IgD-negative memory B cell (primary cell): ENCODE results near the gene POMC. TPM values are rescaled to one million over a fixed set of nuclear protein-coding genes. Genes with fewer than 3 reads are reported as not detected.
A peak's percentile ranks its signal among the peaks of the same experiment; 100 is the strongest.

Experiments
- H3K27ac Mint-ChIP-seq, 3 donors: one replicate each; pipeline ENCODE4 v1.8.0; 2020 to 2022; ENCODE audit warnings: mild to moderate bottlenecking in 3 of 3, mixed read lengths in 3 of 3, moderate library complexity in 1 of 3
- H3K27me3 Mint-ChIP-seq: one replicate; pipeline ENCODE4 v1.8.0; 2021; ENCODE audit warnings: mixed read lengths
- H3K36me3 Mint-ChIP-seq: one replicate; pipeline ENCODE4 v1.8.0; 2020; ENCODE audit warnings: mild to moderate bottlenecking, mixed read lengths
- H3K4me1 Mint-ChIP-seq, 3 donors: one replicate each; pipeline ENCODE4 v1.8.0; 2020 to 2022; ENCODE audit warnings: mixed read lengths in 3 of 3, mild to moderate bottlenecking in 1 of 3
- H3K4me3 Mint-ChIP-seq, 4 donors: one replicate each; pipeline ENCODE4 v1.8.0; 2020 to 2022; ENCODE audit warnings: mild to moderate bottlenecking in 4 of 4, mixed read lengths in 4 of 4, moderate library complexity in 3 of 4
- H3K9me3 Mint-ChIP-seq, 3 donors: one replicate each; pipeline ENCODE4 v1.8.0; 2020 to 2021; ENCODE audit warnings: mixed read lengths in 3 of 3, mild to moderate bottlenecking in 1 of 3
- polyA plus RNA-seq: library from polyadenylated mRNA; unstranded; fragments of 300-500 nt; fragmentation: Illumina TruSeq; gene quantifications from one replicate; pipeline ENCODE4 v1.2.3, GENCODE V29; 2021

POMC gene
- polyA plus RNA-seq, 1 donor from 2014 or later, result 10.1 TPM

DNA sequence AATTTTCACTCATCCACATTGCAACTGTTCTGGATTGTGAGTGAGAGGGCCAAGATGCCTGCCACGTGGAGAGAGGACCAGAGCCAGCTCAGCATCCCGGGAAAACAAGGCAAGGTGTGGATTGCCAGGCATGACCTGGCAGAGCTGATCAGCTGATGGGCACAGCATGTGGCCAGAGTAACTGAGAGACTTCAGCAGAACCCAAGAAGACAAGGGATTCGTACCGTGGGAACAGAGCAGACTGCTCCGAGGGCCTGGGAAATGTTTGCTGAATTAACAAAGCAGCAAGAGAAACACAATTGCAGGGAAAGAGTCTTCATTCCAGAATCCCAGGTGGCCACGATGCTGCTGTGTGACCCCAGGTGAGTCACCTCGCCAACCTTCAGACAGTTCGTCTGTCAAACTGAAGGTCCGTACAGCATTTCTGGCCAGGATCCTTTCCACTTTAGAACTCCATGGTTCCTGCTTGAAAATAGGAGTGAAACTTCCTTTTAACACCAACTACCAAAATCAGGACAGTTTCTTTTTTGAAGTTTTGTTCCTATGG, 26.3 kb upstream of the POMC start:
- peaks cover 4% of the 10 kb centered on the region for H3K27me3 Mint-ChIP-seq
- no peak overlapping the region for H3K4me3 Mint-ChIP-seq
- H3K36me3 Mint-ChIP-seq, result no peaks in the 10 kb centered on the region
- H3K27ac Mint-ChIP-seq, result no peak overlapping the region
- peaks cover 4 to 6% (median 6%) of the 10 kb centered on the region in 3 donors for H3K4me1 Mint-ChIP-seq
- H3K9me3 Mint-ChIP-seq, result no peaks in the 10 kb centered on the region

DNA sequence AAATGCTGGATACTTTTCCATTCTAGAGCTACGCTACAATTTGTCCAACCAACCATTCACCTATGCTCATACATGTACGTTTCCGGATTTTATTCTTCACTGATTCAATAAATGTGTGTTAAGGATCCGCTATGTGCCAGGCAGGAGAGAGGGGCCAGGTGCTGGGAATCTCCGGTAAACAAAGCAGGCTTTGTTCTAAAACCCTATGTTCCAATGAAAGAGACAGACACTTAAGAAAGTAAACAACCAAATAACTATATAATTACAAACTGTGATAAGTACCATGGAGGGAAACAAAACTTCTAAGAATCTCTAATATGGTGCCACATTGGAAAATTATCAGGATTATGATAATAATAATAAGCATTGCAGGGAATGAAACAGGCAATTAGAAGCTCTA, 22.2 kb upstream of the POMC start:
- Mint-ChIP-seq H3K36me3 (no peaks in the 10 kb centered on the region), H3K27ac (no peak overlapping the region), H3K4me1 (peaks cover 0 to 6% (median 3%) of the 10 kb centered on the region in 3 donors), H3K9me3 (peaks cover 0 to 2% (median 0%) of the 10 kb centered on the region in 3 donors), H3K4me3 (no peak overlapping the region), H3K27me3 (peaks cover 3% of the 10 kb centered on the region)

DNA sequence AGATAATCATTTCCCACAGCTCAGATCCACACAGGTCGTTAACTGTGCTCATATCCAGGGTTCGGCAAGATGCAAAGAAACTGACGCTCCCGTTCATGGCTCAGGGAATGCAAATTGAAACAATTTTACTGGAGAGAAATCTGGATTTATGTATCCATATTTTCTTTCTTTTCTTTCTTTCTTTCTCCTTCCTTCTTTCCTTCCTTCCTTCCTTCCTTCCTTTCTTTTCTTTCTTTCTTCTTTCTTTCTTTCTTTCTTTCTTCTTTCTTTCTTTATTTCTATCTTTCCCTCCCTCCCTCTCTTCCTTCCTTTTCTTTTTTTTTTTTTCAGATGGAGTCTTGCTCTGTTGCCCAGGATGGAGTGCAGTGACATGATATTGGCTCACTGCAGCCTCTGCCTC, 20.0 kb upstream of the POMC start:
- no peaks in the 10 kb centered on the region for H3K36me3 Mint-ChIP-seq
- H3K27me3 Mint-ChIP-seq, result peaks cover 3% of the 10 kb centered on the region
- H3K4me3 Mint-ChIP-seq, result no peak overlapping the region
- H3K4me1 Mint-ChIP-seq, result peaks cover 0 to 6% (median 3%) of the 10 kb centered on the region in 3 donors
- H3K9me3 Mint-ChIP-seq, result peaks cover 0 to 2% (median 0%) of the 10 kb centered on the region in 3 donors
- no peak overlapping the region for H3K27ac Mint-ChIP-seq

DNA sequence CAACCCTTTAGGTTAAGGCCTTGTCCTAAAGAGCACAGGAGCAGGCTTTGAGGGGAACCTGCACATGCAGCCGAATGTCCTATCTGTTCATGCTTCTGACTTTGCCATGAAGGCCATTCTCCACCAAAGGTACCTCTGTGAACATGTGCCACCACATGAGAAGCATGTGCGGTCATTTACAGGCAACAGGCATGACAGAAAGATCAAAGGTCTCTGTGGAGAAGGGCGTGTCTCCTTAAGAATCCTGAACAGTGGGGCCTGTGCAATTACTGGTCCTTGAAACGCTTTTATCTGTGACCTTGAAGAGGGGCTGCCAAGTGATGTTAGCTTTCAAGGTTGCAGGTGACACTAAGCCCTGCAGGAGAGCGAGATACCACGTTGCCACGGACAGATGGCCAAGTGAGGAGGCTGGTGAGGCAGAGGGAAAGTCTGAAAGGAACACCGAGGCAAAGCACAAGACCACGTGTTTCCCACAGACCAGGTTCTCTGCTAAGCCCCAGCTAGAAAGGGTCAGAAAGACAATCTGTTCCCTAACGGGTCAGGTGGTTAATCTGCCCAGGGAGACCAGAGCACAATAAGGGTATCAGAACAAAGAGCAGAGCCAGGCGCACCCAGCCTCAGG, 19.5 kb upstream of the POMC start:
- Mint-ChIP-seq H3K9me3 (peaks cover 0 to 2% (median 0%) of the 10 kb centered on the region in 3 donors), H3K27me3 (peaks cover 3% of the 10 kb centered on the region), H3K36me3 (no peaks in the 10 kb centered on the region), H3K4me3 (no peak overlapping the region), H3K27ac (no peak overlapping the region), H3K4me1 (peaks cover 0 to 6% (median 3%) of the 10 kb centered on the region in 3 donors)

DNA sequence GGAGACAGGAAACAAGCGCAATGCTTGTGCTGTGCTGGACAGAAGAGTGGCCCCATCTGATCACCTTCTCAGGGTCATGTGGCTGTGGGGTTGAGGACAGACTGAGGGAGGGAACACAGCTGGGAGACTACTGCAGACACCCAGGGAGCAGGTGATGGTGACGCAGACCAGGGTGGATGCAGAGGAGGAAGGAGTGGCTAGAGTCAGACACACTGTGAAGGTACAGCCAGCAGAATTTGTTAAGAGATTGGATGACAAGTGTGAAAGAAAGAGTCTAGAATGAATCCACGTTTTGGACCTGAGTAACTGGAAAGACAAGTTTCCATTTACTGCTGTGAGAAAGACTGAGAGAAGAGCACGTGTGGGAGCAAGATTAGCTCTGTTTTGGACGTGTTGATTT, 15.9 kb upstream of the POMC start:
- no peaks in the 10 kb centered on the region for H3K4me1 Mint-ChIP-seq
- H3K9me3 Mint-ChIP-seq, result peaks cover 0 to 2% (median 0%) of the 10 kb centered on the region in 3 donors
- peak overlapping the region in 1 of 3 donors; percentile 64 for H3K27ac Mint-ChIP-seq

DNA sequence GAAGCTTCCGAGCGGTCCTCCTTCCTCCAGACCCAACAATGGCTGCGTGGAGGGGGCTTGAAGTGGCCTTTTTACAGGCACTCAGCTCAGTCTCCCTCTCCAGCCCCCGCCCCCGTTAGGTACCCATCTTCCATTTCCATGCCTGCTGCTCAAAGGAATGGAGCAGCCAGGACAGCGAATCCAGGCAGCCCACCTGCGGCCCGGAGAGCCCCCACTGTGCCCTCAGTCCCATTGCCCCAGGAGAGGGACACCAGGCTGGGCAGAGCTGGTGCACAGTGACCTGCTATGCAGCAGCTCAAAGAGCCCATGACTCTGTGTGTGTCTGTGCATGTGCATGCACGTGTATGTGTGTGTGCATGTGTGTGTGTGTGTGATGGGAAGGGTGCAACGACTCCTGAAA, 10.6 kb upstream of the POMC start:
- Mint-ChIP-seq H3K9me3 (no peaks in the 10 kb centered on the region), H3K4me3 (no peak overlapping the region), H3K36me3 (no peaks in the 10 kb centered on the region), H3K27ac (no peak overlapping the region), H3K4me1 (peaks cover 0 to 2% (median 1%) of the 10 kb centered on the region in 3 donors), H3K27me3 (peaks cover 11% of the 10 kb centered on the region)

More for the DNA sequence above, 15.9 kb upstream of the POMC start:
- no peaks in the 10 kb centered on the region for H3K36me3 Mint-ChIP-seq
- peaks cover 3% of the 10 kb centered on the region for H3K27me3 Mint-ChIP-seq
- H3K4me3 Mint-ChIP-seq, result no peak overlapping the region

DNA sequence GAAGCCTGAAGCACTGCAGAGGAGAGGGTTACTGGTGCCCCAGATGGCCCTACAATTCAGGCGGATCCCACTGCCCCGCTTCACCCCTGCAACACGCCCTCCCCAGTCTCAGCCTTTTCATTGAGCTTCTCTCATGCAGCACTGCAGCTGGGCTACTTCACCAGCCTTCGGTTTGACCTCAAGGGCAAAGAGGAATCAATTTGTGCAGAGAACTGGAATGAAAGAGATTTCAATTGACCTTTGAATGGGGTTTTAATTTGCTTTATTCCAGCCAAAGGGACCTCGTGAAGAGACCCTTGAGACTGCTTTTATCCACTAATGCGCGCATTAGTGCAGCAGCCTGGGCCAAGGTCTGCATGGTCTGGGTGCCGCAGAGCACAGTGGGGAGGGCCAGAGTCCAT, 8.8 kb upstream of the POMC start:
- Mint-ChIP-seq H3K9me3 (no peaks in the 10 kb centered on the region), H3K4me3 (peak overlapping the region in 1 of 4 donors; percentile 21), H3K36me3 (no peaks in the 10 kb centered on the region), H3K27me3 (peaks cover 18% of the 10 kb centered on the region), H3K4me1 (peaks cover 0 to 3% (median 2%) of the 10 kb centered on the region in 3 donors), H3K27ac (no peak overlapping the region)

DNA sequence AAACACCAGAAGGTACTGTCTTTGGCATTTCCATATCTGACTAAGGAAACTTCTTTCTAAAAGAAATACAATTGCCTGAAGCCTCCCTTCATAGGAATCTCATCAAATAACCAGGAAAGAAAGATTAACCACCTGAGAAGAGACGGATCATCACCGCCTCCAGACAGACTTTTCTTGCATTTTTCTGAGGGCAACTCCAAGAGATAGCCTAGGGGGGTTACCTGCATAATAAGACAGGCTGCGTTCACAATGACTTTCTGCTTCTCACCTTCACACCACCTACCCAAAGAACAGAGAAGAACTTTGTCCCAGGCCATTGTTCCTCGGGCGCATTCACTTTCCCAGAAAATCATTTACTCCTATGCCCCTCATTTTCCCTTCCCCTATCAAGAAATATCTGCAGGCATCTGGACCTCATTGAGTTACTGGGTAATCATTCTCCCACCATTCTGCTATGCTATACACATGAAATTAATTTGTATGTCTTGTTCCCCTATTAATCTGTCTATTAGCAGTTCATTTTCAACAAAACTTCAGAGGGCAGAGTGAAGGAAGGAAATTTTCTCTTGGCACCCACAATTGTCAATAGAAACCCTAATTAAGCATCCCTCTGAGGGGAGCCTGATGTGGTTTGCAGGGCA, 8.3 kb upstream of the POMC start:
- Mint-ChIP-seq H3K36me3 (no peaks in the 10 kb centered on the region), H3K27ac (no peak overlapping the region), H3K27me3 (peaks cover 18% of the 10 kb centered on the region), H3K4me1 (peaks cover 0 to 3% (median 2%) of the 10 kb centered on the region in 3 donors), H3K9me3 (no peaks in the 10 kb centered on the region), H3K4me3 (no peak overlapping the region)

DNA sequence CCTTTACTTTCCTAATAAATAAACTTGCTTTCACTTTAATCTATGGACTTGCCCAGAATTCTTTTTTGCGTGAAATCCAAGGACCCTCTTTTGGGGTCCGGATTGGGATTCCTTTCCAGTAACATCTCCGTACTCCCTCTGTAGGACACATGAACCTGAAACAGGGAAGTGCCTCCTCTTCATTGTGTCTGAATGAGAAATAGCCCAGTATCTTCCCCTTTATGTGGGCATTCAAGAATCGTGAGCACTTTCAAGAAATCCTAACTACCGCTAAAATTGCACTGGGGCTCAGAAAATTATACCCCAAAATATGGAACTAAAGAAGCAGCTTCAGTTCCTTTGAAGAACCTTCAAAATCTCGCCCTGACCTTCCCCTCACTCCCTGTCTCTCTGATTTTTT, 7.8 kb upstream of the POMC start:
- H3K27me3 Mint-ChIP-seq, result peaks cover 18% of the 10 kb centered on the region
- no peak overlapping the region for H3K27ac Mint-ChIP-seq
- H3K9me3 Mint-ChIP-seq, result no peaks in the 10 kb centered on the region
- H3K4me1 Mint-ChIP-seq, result peaks cover 0 to 3% (median 2%) of the 10 kb centered on the region in 3 donors
- no peak overlapping the region for H3K4me3 Mint-ChIP-seq
- no peaks in the 10 kb centered on the region for H3K36me3 Mint-ChIP-seq

DNA sequence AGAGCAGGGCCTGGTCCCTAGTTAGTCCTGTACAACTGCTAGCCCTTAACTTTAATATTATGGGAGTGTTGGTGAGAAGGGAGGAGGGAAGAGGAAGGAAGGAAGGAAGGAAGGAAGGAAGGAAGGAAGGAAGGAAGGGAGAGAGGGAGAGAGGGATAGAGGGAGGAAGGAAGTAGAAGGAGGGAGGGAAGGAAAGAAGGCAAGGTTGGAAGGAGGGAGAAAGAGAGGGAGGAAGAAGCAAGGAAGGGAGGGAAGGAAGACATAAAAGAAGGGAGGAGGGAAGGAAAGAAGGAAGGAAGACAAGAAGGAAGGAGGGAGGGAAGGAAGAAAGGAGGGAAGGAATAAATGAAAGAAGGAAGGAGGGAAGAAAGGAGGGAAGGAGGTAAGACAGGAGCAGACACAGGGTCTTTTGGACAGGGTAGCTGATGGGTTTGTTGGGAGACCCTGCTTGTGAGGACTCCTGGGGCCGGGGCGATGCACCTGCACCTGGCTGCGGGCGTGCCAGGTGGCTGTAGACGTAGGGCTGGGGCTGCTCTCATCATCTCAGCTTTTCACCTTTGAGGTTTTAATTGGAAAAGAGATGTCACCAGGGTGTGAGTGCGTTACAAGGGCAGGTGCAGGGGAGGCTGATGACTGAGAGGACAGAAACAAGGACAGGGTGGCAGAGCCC, 5.9 kb upstream of the POMC start:
- no peaks in the 10 kb centered on the region for H3K9me3 Mint-ChIP-seq
- H3K36me3 Mint-ChIP-seq, result no peaks in the 10 kb centered on the region
- no peak overlapping the region for H3K27ac Mint-ChIP-seq
- H3K27me3 Mint-ChIP-seq, result peaks cover 27% of the 10 kb centered on the region
- no peak overlapping the region for H3K4me3 Mint-ChIP-seq
- H3K4me1 Mint-ChIP-seq, result peaks cover 0 to 10% (median 2%) of the 10 kb centered on the region in 3 donors

DNA sequence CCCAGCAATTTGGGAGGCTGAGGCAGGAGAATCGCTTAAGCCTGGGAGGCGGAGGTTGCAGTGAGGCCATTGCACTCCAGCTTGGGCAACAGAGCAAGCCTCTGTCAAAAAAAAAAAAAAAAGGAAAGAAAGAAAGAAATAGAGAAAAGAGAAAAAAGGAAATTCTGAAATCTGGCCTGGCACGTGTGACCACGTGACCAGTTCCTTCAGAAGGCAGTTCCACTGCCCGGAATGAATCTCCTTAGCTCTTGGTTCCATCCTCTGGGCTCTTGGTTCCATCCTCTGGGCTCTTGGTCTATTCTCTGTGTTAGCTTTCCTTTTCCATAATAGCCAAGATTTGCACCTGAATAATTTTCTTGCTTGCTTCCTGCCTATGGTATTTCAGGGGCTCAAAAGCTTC, 5.3 kb upstream of the POMC start:
- Mint-ChIP-seq H3K9me3 (no peaks in the 10 kb centered on the region), H3K27ac (no peak overlapping the region), H3K27me3 (peaks cover 32% of the 10 kb centered on the region), H3K4me3 (no peak overlapping the region), H3K36me3 (no peaks in the 10 kb centered on the region), H3K4me1 (peaks cover 2 to 10% (median 3%) of the 10 kb centered on the region in 3 donors)

DNA sequence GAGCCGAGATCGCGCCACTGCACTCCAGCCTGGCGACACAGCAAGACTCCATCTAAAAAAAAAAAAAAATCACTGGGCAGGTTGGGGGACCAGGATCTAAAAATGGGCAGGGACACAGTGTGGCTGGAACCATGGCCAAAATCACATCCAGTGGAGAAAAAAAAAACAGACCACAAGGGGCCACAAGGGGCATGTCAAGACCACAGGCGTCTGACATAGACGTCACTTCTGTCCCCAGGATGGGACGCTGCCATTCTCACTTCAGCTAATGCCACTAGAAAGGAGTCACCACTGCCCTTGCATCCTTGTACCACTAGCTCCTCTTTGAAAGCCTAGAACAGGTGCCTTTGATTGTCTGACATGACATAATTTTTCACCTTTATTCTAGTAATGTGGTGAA, 2.5 kb upstream of the POMC start:
- Mint-ChIP-seq H3K27me3 (peaks cover 36% of the 10 kb centered on the region), H3K4me3 (peak overlapping the region in 1 of 4 donors; percentile 60), H3K36me3 (no peaks in the 10 kb centered on the region), H3K4me1 (peaks cover 10 to 21% (median 10%) of the 10 kb centered on the region in 3 donors), H3K27ac (no peak overlapping the region), H3K9me3 (no peaks in the 10 kb centered on the region)

DNA sequence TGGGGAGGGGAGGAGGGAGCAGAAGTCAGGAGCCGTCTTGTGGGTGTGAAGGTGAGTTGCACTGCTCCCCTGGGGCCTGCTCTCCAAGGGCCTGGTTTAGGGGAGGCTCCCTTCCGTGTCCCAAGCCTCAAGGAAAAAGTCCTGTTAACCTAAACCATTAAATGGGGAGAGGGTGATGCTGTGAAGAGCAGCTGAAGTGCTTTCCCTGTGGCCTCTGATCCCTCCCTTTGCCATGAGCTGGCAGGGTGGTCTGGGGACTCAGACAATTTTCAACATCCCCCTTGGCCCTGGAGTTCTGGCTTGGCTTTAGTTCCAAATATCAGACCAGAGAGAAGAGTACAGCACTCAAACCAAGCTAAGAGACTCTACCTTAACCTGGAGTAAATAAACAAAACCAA, 692 bp upstream of the POMC start:
- Mint-ChIP-seq H3K4me1 (peaks cover 16 to 31% (median 21%) of the 10 kb centered on the region in 3 donors), H3K36me3 (no peaks in the 10 kb centered on the region), H3K9me3 (no peaks in the 10 kb centered on the region), H3K27me3 (peaks cover 32% of the 10 kb centered on the region), H3K4me3 (peak overlapping the region; percentile 69 to 85 (median 70)), H3K27ac (peak overlapping the region in 2 of 3 donors; percentile 44 to 82)

DNA sequence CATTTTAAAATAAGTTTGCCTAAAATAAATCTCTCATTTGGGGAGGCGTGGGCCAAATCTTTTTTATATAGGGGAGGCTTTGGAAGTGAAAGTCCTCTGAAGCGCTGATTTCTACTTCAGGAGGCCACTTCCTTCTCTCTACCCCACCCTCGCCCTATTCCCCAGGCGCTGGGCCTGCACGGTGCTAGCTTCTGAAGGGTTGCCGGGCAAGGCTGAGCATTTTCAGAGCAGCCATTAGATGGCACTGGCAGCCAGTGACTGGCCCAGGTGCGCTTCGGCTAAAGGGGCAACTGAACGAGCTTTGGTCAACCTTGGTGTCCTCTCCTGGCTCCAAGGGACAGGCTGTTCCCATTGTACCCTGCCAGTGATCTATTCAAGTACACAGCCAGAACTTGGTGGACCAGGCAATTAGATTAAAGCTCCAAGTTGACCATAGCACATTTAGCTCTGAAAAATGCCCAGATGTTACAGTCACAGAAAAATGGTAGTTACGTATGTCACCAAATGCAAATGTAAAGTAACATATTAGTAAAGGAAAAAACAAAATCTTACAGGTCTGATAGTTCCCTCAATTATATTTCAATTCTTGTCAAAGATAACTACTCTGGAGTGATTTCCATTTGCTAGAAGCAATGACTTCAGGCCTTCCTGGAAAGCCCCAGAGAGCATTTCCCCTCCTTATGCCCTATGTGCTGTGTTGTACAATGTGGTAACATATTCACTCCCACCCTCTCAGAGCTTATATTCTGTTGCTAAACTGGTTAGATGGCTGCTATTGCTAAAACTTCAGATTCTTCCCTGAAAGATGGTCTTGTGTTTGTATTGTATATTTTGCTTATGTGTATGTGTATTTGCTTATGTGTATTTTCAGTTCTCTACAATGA, 2.1 kb downstream of the POMC start:
- Mint-ChIP-seq H3K4me3 (peak overlapping the region; percentile 33 to 80 (median 55)), H3K4me1 (peaks cover 16 to 28% (median 22%) of the 10 kb centered on the region in 3 donors), H3K36me3 (no peaks in the 10 kb centered on the region), H3K27me3 (peaks cover 25% of the 10 kb centered on the region), H3K9me3 (no peaks in the 10 kb centered on the region), H3K27ac (peak overlapping the region in 2 of 3 donors; percentile 16 to 67)
